Activated CD8-positive, alpha-beta memory T cell treated with anti-CD3 and anti-CD28 coated beads, Interleukin-2, amount 10 ng/mL, durations not matched to agents 7 days and 5 days (primary cell): Measurements from ENCODE around the gene SUSD3. TPM values are rescaled to one million over a fixed set of nuclear protein-coding genes. Genes with fewer than 3 reads are reported as not detected.

Experiments
- ATAC-seq: fragments of 150-1000 bp; cut with Tn5 transposase; one replicate; pipeline ENCODE4 v1.10.0; 2021; ENCODE audit warnings: moderate library complexity
- CTCF ChIA-PET: fragments of 350-600 bp; sonication (Branson Sonifier 250); formaldehyde crosslinking; loops from one replicate; lab custom pipeline; 2021; ENCODE audit warnings: antibody characterized with exemption; lab: Charles Lee
- DNase-seq: peaks from one replicate; pipeline ENCODE4 v3.0.0-alpha.2; 2020
- H3K27ac Mint-ChIP-seq: one replicate; pipeline ENCODE4 v1.8.0; 2021; ENCODE audit warnings: mild to moderate bottlenecking, mixed read lengths
- H3K27me3 Mint-ChIP-seq: one replicate; pipeline ENCODE4 v1.8.0; 2021; ENCODE audit warnings: mixed read lengths
- H3K36me3 Mint-ChIP-seq: one replicate; pipeline ENCODE4 v1.8.0; 2021; ENCODE audit warnings: mild to moderate bottlenecking, mixed read lengths
- H3K4me1 Mint-ChIP-seq: one replicate; pipeline ENCODE4 v1.8.0; 2021; ENCODE audit warnings: mixed read lengths
- H3K4me3 Mint-ChIP-seq: one replicate; pipeline ENCODE4 v1.8.0; 2021; ENCODE audit warnings: mild to moderate bottlenecking, moderate library complexity, mixed read lengths
- H3K9me3 Mint-ChIP-seq: one replicate; pipeline ENCODE4 v1.8.0; 2022; ENCODE audit warnings: low read depth, mixed read lengths
- total RNA-seq, 2 experiments: library from RNA; stranded (reverse); gene quantifications; one replicate each; pipeline ENCODE4 v1.2.3, GENCODE V29; 2021

The SUSD3 gene
- total RNA-seq, 2 experiments from 2014 or later = 40.1 to 67.3 TPM

DNA sequence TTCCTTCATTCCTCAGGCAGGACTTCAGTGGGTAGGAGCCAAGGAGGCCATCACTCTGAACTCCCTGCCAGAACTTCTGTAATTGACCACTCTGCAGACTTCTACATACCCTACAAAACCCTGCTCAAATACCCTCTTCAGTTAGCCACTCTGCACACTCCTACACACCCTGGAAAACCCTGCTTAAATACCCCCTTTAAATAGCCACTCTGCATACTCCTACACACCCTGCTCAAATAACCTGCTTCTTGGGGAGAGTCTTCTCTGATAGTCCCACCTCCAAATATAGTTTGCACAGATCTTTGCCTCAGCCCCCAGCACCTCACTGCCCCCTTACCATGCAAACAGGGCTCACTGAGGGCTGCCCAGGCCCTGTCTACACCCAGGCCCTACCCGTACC, 18.9 kb downstream of the SUSD3 start:
- no peaks in the 10 kb centered on the region for H3K27me3 Mint-ChIP-seq
- CTCF ChIA-PET = interaction anchor here (1.2 kb wide), 1 partner anchor 74 kb away, joined by 3 read pairs; no protein-coding TSS in a partner anchor
- ATAC-seq (no peak), DNase-seq (no peak)
- H3K27ac Mint-ChIP-seq = peak overlapping the region; percentile 29
- H3K36me3 Mint-ChIP-seq = peaks cover 32% of the 10 kb centered on the region
- H3K9me3 Mint-ChIP-seq = no peaks in the 10 kb centered on the region
- H3K4me1 Mint-ChIP-seq = peaks cover 25% of the 10 kb centered on the region
- no peak overlapping the region for H3K4me3 Mint-ChIP-seq

DNA sequence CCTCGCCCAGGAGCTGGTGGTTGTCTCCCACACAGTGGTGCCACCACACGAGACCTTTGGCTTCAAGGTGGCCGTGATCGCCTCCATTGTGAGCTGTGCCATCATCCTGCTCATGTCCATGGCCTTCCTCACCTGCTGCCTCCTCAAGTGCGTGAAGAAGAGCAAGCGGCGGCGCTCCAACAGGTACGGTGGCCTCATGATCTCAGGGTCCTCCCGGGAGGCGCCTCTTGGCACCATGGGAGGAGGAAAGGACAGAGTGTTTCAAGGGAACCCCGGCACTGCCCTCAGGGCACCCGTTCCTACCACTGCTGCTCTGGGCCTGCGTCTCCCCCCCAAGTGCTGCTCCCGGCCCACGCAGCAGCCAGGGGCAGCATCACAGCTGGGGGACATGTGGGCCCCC, 19.3 kb downstream of the SUSD3 start:
- no peak overlapping the region for H3K4me3 Mint-ChIP-seq
- no peaks in the 10 kb centered on the region for H3K9me3 Mint-ChIP-seq
- no peak overlapping the region for H3K27ac Mint-ChIP-seq
- H3K36me3 Mint-ChIP-seq = peaks cover 34% of the 10 kb centered on the region
- ATAC-seq (no peak), DNase-seq (no peak)
- H3K4me1 Mint-ChIP-seq = peaks cover 30% of the 10 kb centered on the region
- no peaks in the 10 kb centered on the region for H3K27me3 Mint-ChIP-seq
- CTCF ChIA-PET = no interaction called here

DNA sequence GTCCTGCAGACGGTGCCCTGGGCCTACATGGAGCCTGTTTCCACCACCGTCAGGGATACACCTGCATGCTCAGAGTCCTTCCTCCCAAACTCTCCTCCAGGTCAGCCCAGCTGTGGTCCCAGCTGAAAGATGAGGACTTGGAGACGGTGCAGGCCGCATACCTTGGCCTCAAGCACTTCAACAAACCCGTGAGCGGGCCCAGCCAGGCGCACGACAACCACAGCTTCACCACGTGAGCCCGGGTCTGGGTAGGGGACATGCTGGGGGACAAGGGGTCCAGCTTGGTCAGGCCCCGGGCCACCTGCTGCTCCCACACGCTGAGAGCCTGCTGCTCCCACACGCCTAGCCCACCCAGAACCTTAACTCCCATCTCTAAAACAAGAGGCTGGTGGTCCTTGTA, 20.9 kb downstream of the SUSD3 start:
- no peaks in the 10 kb centered on the region for H3K27me3 Mint-ChIP-seq
- CTCF ChIA-PET = interaction anchor here (1.0 kb wide), 1 partner anchor 11 kb away, joined by 4 read pairs; no protein-coding TSS in a partner anchor
- ATAC-seq (no peak), DNase-seq (no peak)
- H3K9me3 Mint-ChIP-seq = no peaks in the 10 kb centered on the region
- H3K27ac Mint-ChIP-seq = no peak overlapping the region
- H3K36me3 Mint-ChIP-seq = peaks cover 42% of the 10 kb centered on the region
- H3K4me3 Mint-ChIP-seq = no peak overlapping the region
- H3K4me1 Mint-ChIP-seq = peaks cover 42% of the 10 kb centered on the region

DNA sequence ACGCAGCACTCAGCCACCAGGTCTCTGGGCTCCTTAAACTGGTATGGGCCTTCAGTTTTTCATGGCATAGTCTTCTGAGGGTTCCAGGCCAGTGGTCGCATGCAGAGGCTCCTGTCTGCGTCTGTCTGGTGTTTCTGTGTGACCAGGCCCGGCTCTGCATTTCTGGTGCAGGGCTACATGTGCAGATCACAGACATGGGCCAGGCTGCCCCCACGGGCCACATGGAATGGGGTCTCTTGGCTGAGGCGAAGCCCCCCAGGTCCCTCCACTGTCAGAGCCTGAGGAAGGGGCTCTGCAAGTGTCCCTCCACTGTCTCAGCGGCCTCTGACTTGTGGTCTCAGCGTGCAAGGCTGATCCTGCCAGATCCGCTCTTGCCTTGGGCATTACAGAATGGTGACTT, 21.9 kb downstream of the SUSD3 start:
- ATAC-seq = no peak
- Mint-ChIP-seq H3K9me3 (no peaks in the 10 kb centered on the region), H3K4me3 (no peak overlapping the region), H3K4me1 (peaks cover 39% of the 10 kb centered on the region), H3K36me3 (peaks cover 49% of the 10 kb centered on the region), H3K27me3 (no peaks in the 10 kb centered on the region), H3K27ac (no peak overlapping the region)
- peak; percentile 33 for DNase-seq
- CTCF ChIA-PET = interaction anchor here (1.0 kb wide), 1 partner anchor 12 kb away, joined by 4 read pairs; no protein-coding TSS in a partner anchor

DNA sequence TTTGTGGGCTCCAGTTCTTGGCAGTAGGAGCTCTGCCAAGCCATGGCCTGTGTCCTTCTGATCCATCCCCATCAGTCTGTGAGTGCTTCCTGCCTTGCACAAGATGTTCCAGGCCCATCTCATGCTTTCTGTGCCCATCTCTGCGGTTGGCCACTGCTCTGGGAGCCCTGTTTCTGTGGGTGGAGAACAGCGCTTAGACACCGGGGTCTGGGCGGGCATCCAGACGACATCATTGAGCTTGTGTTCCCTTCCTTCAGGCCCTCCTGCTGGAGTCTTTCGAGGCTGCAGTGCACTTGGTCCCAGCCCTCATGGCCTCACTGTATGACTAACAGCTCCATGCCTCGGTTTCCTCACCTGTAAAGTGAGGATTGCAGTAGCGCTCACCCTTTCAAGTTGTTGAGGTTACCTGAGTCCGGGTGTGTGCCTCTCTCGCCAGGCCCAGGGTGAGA, 22.6 kb downstream of the SUSD3 start:
- CTCF ChIA-PET = interaction anchor here (1.2 kb wide), 1 partner anchor 20 kb away, joined by 3 read pairs; no protein-coding TSS in a partner anchor
- peaks cover 5% of the 10 kb centered on the region for H3K9me3 Mint-ChIP-seq
- ATAC-seq (no peak), DNase-seq (peak; percentile 23)
- H3K4me1 Mint-ChIP-seq = peaks cover 44% of the 10 kb centered on the region
- no peaks in the 10 kb centered on the region for H3K27me3 Mint-ChIP-seq
- peaks cover 54% of the 10 kb centered on the region for H3K36me3 Mint-ChIP-seq
- no peak overlapping the region for H3K27ac Mint-ChIP-seq
- H3K4me3 Mint-ChIP-seq = no peak overlapping the region

DNA sequence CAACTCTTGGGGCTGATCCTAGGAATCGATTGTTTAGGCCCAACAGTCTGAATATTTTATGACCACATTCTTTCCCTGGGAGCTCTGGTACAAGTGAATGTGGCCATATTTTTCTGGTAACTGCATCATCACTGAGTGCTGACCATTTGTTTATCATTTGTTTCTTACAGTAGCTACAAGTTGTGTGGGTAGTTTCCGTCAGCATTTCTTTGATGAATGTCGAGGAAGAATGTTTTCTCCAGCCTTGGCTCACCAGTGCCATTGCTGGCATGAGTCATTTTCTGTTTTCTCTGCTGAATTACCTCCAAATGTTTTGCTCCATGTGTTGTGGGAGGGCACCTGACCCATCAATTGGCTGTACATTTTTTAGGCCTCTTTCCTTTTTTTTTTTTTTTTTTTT, 23.4 kb downstream of the SUSD3 start:
- CTCF ChIA-PET = interaction anchor here (0.7 to 2.0 kb wide), 3 partner anchors 18 to 1085 kb away, joined by 3 to 8 read pairs (median 4); no protein-coding TSS in a partner anchor
- H3K27me3 Mint-ChIP-seq = no peaks in the 10 kb centered on the region
- no peak for DNase-seq
- peak overlapping the region; percentile 52 for H3K27ac Mint-ChIP-seq
- H3K4me1 Mint-ChIP-seq = peaks cover 49% of the 10 kb centered on the region
- no peak for ATAC-seq
- H3K4me3 Mint-ChIP-seq = no peak overlapping the region
- peaks cover 5% of the 10 kb centered on the region for H3K9me3 Mint-ChIP-seq
- H3K36me3 Mint-ChIP-seq = peaks cover 56% of the 10 kb centered on the region

DNA sequence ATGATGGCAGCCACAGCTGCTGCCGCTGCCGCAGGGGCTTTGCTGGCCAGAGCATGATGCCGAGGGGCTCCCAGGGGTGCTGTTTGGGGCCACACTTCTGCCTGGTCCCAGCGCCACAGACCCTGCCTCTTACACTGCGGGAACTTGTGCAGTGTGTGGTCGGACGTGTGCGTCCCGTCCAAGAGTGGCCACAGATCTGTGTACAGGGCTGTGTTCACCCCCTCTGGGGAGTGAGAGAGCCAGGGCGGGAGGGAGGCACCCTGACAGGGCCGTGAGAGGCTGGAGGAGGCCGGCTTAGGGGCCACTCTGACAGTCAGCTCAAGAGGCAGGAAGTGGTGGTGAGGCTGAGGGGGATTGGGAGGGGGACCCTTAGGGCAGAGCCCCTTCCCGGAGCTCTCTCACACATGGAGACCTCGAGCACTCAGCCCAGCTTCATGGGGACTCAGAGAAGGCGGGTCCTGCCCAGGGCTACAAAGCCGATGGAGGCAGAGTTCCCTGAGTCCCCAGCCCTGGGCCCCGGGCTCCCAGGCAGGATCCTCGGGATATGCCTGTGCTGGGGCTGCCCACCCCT, 24.4 kb downstream of the SUSD3 start:
- peak; percentile 62 for ATAC-seq
- Mint-ChIP-seq H3K27ac (peak overlapping the region; percentile 84), H3K4me3 (no peak overlapping the region), H3K36me3 (peaks cover 57% of the 10 kb centered on the region), H3K4me1 (peaks cover 42% of the 10 kb centered on the region), H3K9me3 (peaks cover 5% of the 10 kb centered on the region), H3K27me3 (no peaks in the 10 kb centered on the region)
- peak; percentile 54 for DNase-seq
- CTCF ChIA-PET = interaction anchor here (0.7 to 2.0 kb wide), 2 partner anchors 19 to 54 kb away, joined by 3 to 8 read pairs; no protein-coding TSS in a partner anchor

DNA sequence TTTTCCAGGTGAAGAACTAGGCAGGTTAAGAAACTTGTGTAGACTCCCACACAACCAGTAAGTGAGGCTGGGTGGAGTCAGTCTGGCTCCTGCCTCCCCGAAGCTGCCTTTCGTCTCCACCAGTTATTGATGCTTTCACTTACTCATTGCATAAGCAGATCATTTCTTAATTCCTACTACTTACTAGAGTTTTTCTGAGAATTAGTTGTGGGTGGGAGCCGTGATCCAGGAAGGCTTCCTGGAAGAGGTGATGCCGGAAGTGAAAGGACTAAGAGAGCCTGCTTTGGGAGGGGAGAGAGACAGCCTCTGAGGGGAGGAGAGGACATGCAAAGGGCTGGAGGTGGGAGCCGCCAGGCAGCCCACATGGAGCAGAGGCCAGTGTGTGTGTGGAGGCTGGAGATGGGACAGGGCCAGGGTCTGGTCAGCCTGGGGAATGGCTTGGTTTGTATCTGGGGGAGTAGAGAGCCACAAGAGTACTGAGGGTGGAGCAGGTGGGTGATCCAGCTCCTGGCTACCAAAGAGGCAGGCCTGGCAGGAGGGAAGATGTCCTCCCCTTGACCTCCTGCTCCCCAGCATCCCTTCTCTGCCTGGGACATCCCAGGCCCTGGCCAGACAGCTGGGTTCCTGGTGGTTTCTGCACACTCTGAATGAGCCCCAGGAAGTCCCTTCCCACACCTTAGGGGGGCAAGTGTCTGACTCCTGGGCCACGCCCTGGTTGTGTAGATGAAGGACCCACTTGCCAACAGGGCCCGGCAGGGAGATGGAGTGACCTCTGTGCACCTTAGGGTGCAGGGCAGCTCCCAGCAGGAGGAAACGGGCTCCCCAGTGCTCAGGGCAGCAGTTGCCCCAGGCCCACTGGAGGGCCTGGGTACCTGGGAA, 25.3 kb downstream of the SUSD3 start:
- peak overlapping the region; percentile 84 for H3K27ac Mint-ChIP-seq
- peaks cover 7% of the 10 kb centered on the region for H3K9me3 Mint-ChIP-seq
- H3K36me3 Mint-ChIP-seq = peaks cover 63% of the 10 kb centered on the region
- DNase-seq (peak; percentile 64), ATAC-seq (peak; percentile 76)
- CTCF ChIA-PET = interaction anchor here (1.1 to 2.0 kb wide), 3 partner anchors 12 to 20 kb away, joined by 3 to 8 read pairs (median 6); partner anchors contain the start of gene CARD19
- peaks cover 37% of the 10 kb centered on the region for H3K4me1 Mint-ChIP-seq
- H3K4me3 Mint-ChIP-seq = peak overlapping the region; percentile 13
- H3K27me3 Mint-ChIP-seq = no peaks in the 10 kb centered on the region

DNA sequence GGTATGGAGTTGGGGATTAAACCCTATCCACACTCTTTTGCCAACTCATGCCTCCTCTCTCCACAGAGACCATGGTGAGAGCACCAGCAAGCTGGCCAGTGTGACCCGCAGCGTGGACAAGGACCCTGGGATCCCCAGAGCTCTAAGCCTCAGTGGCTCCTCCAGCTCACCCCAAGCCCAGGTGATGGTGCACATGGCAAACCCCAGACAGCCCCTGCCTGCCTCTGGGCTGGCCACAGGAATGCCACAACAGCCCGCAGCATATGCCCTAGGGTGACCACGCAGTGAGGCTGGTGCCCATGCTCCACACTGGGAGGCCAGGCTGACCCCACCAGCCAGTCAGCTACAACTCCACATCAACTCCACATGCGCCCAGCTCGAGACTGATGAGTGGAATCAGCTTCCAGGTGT, 26.0 kb downstream of the SUSD3 start:
- DNase-seq = peak; percentile 33
- H3K4me1 Mint-ChIP-seq = peaks cover 37% of the 10 kb centered on the region
- H3K36me3 Mint-ChIP-seq = peaks cover 69% of the 10 kb centered on the region
- no peak overlapping the region for H3K27ac Mint-ChIP-seq
- ATAC-seq = no peak
- CTCF ChIA-PET = interaction anchor here (1.0 to 1.8 kb wide), 3 partner anchors 11 to 59 kb away, joined by 3 to 6 read pairs (median 3); partner anchors contain the start of gene CARD19
- no peaks in the 10 kb centered on the region for H3K27me3 Mint-ChIP-seq
- H3K4me3 Mint-ChIP-seq = no peak overlapping the region
- H3K9me3 Mint-ChIP-seq = peaks cover 7% of the 10 kb centered on the region

DNA sequence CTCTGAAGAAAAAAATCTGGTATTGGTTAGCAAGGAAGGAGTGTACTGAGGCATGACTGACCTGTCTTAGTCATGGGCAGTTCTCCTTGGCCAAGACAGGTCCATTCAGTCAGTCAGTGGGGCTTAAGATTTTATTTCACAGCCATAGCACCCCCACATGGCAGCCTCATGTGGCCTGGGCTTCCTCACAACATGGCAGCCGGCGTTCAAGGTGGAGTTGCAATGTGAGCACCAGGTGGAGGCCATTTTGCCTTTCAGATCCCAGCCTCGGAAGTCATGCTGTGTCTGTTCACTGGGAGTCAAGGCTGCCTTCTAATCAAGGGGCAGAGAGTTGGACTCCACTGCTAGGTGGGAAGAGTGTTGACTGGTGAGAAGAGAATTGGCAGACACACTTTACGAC, 27.2 kb downstream of the SUSD3 start:
- CTCF ChIA-PET = interaction anchor here (1.0 kb wide), 1 partner anchor 60 kb away, joined by 3 read pairs; no protein-coding TSS in a partner anchor
- Mint-ChIP-seq H3K27me3 (no peaks in the 10 kb centered on the region), H3K27ac (no peak overlapping the region), H3K4me3 (no peak overlapping the region), H3K4me1 (peaks cover 46% of the 10 kb centered on the region), H3K36me3 (peaks cover 74% of the 10 kb centered on the region), H3K9me3 (peaks cover 9% of the 10 kb centered on the region)
- no peak for ATAC-seq
- DNase-seq = peak; percentile 37

DNA sequence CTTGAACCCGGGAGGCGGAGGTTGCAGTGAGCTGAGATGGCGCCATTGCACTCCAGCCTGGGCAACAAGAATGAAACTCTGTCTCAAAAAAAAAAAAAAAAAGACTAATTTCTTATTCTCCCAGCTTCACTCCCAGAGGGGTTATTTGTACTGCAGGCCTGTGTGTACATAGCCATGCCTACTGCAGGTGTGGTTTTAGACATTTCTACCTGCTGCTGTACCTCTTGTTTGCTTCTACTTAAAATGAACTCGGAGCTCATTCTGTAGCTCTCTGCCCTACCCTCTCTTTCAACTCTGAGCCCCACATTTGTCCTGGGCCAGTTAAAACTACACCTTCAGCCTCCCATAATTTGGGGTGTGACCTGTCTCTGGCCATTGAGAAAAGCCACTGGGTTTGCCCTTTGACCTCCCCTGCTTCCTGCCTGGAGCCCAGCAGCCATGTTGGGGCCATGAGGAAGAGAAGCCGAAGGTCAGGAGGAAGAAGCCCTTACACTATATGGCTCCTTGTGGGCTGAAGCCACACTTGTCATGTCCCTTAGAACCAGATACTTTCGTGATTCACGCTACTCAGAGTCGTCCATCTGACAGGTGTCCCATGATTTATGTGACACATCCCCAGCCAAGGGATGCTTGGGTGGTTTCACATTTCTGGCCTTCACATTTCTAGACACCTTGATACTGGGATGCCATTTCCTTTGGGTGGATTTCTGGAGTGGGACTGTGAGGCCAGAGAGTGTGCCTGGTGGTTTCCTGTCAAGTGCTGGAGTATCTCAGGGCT, 28.1 kb downstream of the SUSD3 start:
- peaks cover 74% of the 10 kb centered on the region for H3K36me3 Mint-ChIP-seq
- no peak overlapping the region for H3K4me3 Mint-ChIP-seq
- H3K4me1 Mint-ChIP-seq = peaks cover 47% of the 10 kb centered on the region
- CTCF ChIA-PET = interaction anchor here (0.9 to 1.6 kb wide), 3 partner anchors 11 to 22 kb away, joined by 3 to 5 read pairs (median 3); no protein-coding TSS in a partner anchor
- no peak overlapping the region for H3K27ac Mint-ChIP-seq
- H3K27me3 Mint-ChIP-seq = no peaks in the 10 kb centered on the region
- DNase-seq (peak; percentile 36), ATAC-seq (no peak)
- peaks cover 16% of the 10 kb centered on the region for H3K9me3 Mint-ChIP-seq

DNA sequence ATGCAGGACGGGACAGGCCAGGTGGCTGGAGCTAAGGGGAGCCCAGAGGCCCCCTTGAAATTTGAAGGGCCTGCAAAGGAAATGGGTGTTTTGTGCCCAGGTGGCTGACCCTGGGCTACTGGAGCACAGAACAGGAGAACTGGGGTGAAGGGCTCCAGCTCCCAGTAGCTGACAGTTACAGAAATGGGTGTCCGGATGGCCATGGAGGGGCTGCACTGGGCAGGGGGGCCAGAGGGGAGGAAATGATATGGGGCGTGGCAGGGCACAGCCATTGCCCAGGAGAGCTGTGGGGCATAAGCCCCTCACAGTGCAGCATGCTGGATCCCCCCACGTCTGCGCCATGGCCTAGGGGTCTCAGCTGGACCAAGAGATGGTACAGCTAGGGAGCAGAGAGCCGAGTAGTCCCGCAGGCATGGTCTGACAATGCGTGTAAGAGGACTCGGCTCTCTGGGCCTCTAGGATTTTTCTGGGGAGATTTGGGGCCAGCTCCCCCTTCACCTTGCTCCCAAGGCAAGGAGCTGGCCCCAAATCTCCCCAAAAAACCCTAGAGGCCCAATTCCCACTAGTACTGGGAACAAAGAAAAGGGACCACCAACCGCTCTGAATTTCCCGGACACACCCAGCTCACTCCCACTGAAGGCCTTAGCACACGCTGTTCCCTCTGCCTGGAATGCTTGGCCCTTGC, 29.6 kb downstream of the SUSD3 start:
- Mint-ChIP-seq H3K9me3 (peaks cover 24% of the 10 kb centered on the region), H3K27me3 (no peaks in the 10 kb centered on the region), H3K4me3 (no peak overlapping the region), H3K27ac (no peak overlapping the region), H3K4me1 (peaks cover 51% of the 10 kb centered on the region), H3K36me3 (peaks cover 77% of the 10 kb centered on the region)
- DNase-seq (peak; percentile 33), ATAC-seq (no peak)
- CTCF ChIA-PET = interaction anchor here (0.6 to 1.3 kb wide), 2 partner anchors 21 to 85 kb away, joined by 3 read pairs; no protein-coding TSS in a partner anchor
